Dendritic cell treated with granulocyte-macrophage colony-stimulating factor and Interleukin-4, amounts not matched to agents 40 ng/mL and 50 ng/mL, for 4 days (primary cell): ENCODE data around the gene MLLT1.
"Not testable (repeated sequence)": the region's sequence is repeated elsewhere in the genome, so short reads cannot be mapped to it uniquely, and the experiment has no call there.

Source experiments
- H3K27ac Mint-ChIP-seq: one replicate; pipeline ENCODE4 v1.8.0; 2022; ENCODE audit warnings: mild to moderate bottlenecking, mixed read lengths
- H3K27me3 Mint-ChIP-seq: one replicate; pipeline ENCODE4 v1.8.0; 2022; ENCODE audit warnings: mild to moderate bottlenecking, mixed read lengths
- H3K36me3 Mint-ChIP-seq: one replicate; pipeline ENCODE4 v1.8.0; 2022; ENCODE audit warnings: low read depth, mixed read lengths
- H3K4me1 Mint-ChIP-seq: one replicate; pipeline ENCODE4 v1.8.0; 2022; ENCODE audit warnings: low read depth, mixed read lengths
- H3K4me3 Mint-ChIP-seq: one replicate; pipeline ENCODE4 v1.8.0; 2022; ENCODE audit warnings: mild to moderate bottlenecking, moderate library complexity, mixed read lengths
- H3K9me3 Mint-ChIP-seq: one replicate; pipeline ENCODE4 v1.8.0; 2022; ENCODE audit warnings: mixed read lengths
- intact Hi-C: fragments of 100-400 bp; cut with micrococcal nuclease; formaldehyde crosslinking; loops from one replicate; pipeline ENCODE4 v1.15.0; 2022

MLLT1 gene

GRCh38 chr19:6287269-6287885, 7.6 kb upstream of the MLLT1 start:
- H3K36me3 Mint-ChIP-seq, result no peaks in the 10 kb centered on the region
- H3K9me3 Mint-ChIP-seq, result peaks cover 67% of the 10 kb centered on the region
- no peak overlapping the region for H3K27ac Mint-ChIP-seq
- peaks cover 17% of the 10 kb centered on the region for H3K27me3 Mint-ChIP-seq
- intact Hi-C loops, result no loop called here
- no peak overlapping the region for H3K4me3 Mint-ChIP-seq
- no peaks in the 10 kb centered on the region for H3K4me1 Mint-ChIP-seq

- Mint-ChIP-seq H3K27me3 (peaks cover 17% of the 10 kb centered on the region), H3K4me3 (no peak overlapping the region), H3K36me3 (no peaks in the 10 kb centered on the region), H3K27ac (no peak overlapping the region), H3K4me1 (no peaks in the 10 kb centered on the region), H3K9me3 (peaks cover 60% of the 10 kb centered on the region)
- intact Hi-C loops, result no loop called here
Observed at GRCh38 chr19:6286676-6287075, 6.9 kb upstream of the MLLT1 start.

GRCh38 chr19:6282393-6282792, 2.6 kb upstream of the MLLT1 start:
- H3K27me3 Mint-ChIP-seq, result peaks cover 17% of the 10 kb centered on the region
- H3K4me3 Mint-ChIP-seq, H3K27ac Mint-ChIP-seq, intact Hi-C loops: not testable (repeated sequence)
- peaks cover 20% of the 10 kb centered on the region for H3K36me3 Mint-ChIP-seq
- H3K9me3 Mint-ChIP-seq, result peaks cover 17% of the 10 kb centered on the region
- H3K4me1 Mint-ChIP-seq, result peaks cover 18% of the 10 kb centered on the region

GRCh38 chr19:6279620-6279930, 200 bp downstream of the MLLT1 start:
- H3K27me3 Mint-ChIP-seq, result peaks cover 6% of the 10 kb centered on the region
- H3K36me3 Mint-ChIP-seq, result peaks cover 31% of the 10 kb centered on the region
- H3K4me3 Mint-ChIP-seq, result peak overlapping the region; percentile 50
- H3K27ac Mint-ChIP-seq, result peak overlapping the region; percentile 87
- intact Hi-C loops, result loop anchor here (5.0 kb wide), 1 partner anchor 37 kb away; no protein-coding TSS in a partner anchor
- H3K4me1 Mint-ChIP-seq, result peaks cover 45% of the 10 kb centered on the region
- H3K9me3 Mint-ChIP-seq, result no peaks in the 10 kb centered on the region

- peaks cover 51% of the 10 kb centered on the region for H3K4me1 Mint-ChIP-seq
- peak overlapping the region; percentile 87 for H3K27ac Mint-ChIP-seq
- H3K4me3 Mint-ChIP-seq, result peak overlapping the region; percentile 89
- H3K36me3 Mint-ChIP-seq, result peaks cover 31% of the 10 kb centered on the region
- peaks cover 6% of the 10 kb centered on the region for H3K27me3 Mint-ChIP-seq
- intact Hi-C loops, result loop anchor here (5.0 kb wide), 1 partner anchor 37 kb away; no protein-coding TSS in a partner anchor
- H3K9me3 Mint-ChIP-seq, result no peaks in the 10 kb centered on the region
Observed at GRCh38 chr19:6278740-6279619, 795 bp downstream of the MLLT1 start.

- Mint-ChIP-seq H3K36me3 (peaks cover 31% of the 10 kb centered on the region), H3K4me1 (peaks cover 60% of the 10 kb centered on the region), H3K27ac (peak overlapping the region; percentile 87), H3K27me3 (peaks cover 5% of the 10 kb centered on the region), H3K9me3 (no peaks in the 10 kb centered on the region), H3K4me3 (peak overlapping the region; percentile 89)
- intact Hi-C loops, result loop anchor here (5.0 kb wide), 1 partner anchor 36 kb away; no protein-coding TSS in a partner anchor
Observed at GRCh38 chr19:6278051-6278450, 1.7 kb downstream of the MLLT1 start.

- no peaks in the 10 kb centered on the region for H3K27me3 Mint-ChIP-seq
- H3K27ac Mint-ChIP-seq, result peak overlapping the region; percentile 87
- peaks cover 40% of the 10 kb centered on the region for H3K36me3 Mint-ChIP-seq
- peak overlapping the region; percentile 1 for H3K4me3 Mint-ChIP-seq
- H3K9me3 Mint-ChIP-seq, result no peaks in the 10 kb centered on the region
- intact Hi-C loops, result loop anchor here (5.0 kb wide), 1 partner anchor 34 kb away; no protein-coding TSS in a partner anchor
- H3K4me1 Mint-ChIP-seq, result peaks cover 76% of the 10 kb centered on the region
Observed at GRCh38 chr19:6276447-6276846, 3.3 kb downstream of the MLLT1 start.

- H3K9me3 Mint-ChIP-seq, result no peaks in the 10 kb centered on the region
- intact Hi-C loops, result loop anchor here (5.0 kb wide), 1 partner anchor 33 kb away; no protein-coding TSS in a partner anchor
- peaks cover 51% of the 10 kb centered on the region for H3K36me3 Mint-ChIP-seq
- H3K27me3 Mint-ChIP-seq, result no peaks in the 10 kb centered on the region
- no peak overlapping the region for H3K4me3 Mint-ChIP-seq
- H3K4me1 Mint-ChIP-seq, result peaks cover 84% of the 10 kb centered on the region
- peak overlapping the region; percentile 87 for H3K27ac Mint-ChIP-seq
Observed at GRCh38 chr19:6275170-6275744, 4.5 kb downstream of the MLLT1 start.

- Mint-ChIP-seq H3K27me3 (no peaks in the 10 kb centered on the region), H3K4me1 (peaks cover 84% of the 10 kb centered on the region), H3K27ac (peak overlapping the region; percentile 87), H3K4me3 (peak overlapping the region; percentile 69), H3K9me3 (no peaks in the 10 kb centered on the region), H3K36me3 (peaks cover 56% of the 10 kb centered on the region)
- intact Hi-C loops, result loop anchor here (5.0 kb wide), 1 partner anchor 32 kb away; no protein-coding TSS in a partner anchor
Observed at GRCh38 chr19:6274756-6275155, 5.0 kb downstream of the MLLT1 start.

GRCh38 chr19:6273701-6274601, 5.8 kb downstream of the MLLT1 start:
- peak overlapping the region; percentile 69 for H3K4me3 Mint-ChIP-seq
- H3K27ac Mint-ChIP-seq, result peak overlapping the region; percentile 87
- no peaks in the 10 kb centered on the region for H3K27me3 Mint-ChIP-seq
- peaks cover 83% of the 10 kb centered on the region for H3K4me1 Mint-ChIP-seq
- intact Hi-C loops, result no loop called here
- no peaks in the 10 kb centered on the region for H3K9me3 Mint-ChIP-seq
- peaks cover 59% of the 10 kb centered on the region for H3K36me3 Mint-ChIP-seq

- Mint-ChIP-seq H3K4me3 (peak overlapping the region; percentile 69), H3K27me3 (no peaks in the 10 kb centered on the region), H3K4me1 (peaks cover 83% of the 10 kb centered on the region), H3K9me3 (no peaks in the 10 kb centered on the region), H3K27ac (peak overlapping the region; percentile 87), H3K36me3 (peaks cover 59% of the 10 kb centered on the region)
- intact Hi-C loops, result no loop called here
Observed at GRCh38 chr19:6272913-6273600, 6.7 kb downstream of the MLLT1 start.

GRCh38 chr19:6272411-6272791, 7.4 kb downstream of the MLLT1 start:
- Mint-ChIP-seq H3K36me3 (peaks cover 59% of the 10 kb centered on the region), H3K4me3 (no peak overlapping the region), H3K9me3 (no peaks in the 10 kb centered on the region), H3K27me3 (no peaks in the 10 kb centered on the region), H3K4me1 (peaks cover 83% of the 10 kb centered on the region), H3K27ac (peak overlapping the region; percentile 87)
- intact Hi-C loops, result no loop called here
